Caco-2 (cell line): ENCODE data around the gene CDC42EP3. TPM values are rescaled to one million over a fixed set of nuclear protein-coding genes. Genes with fewer than 3 reads are reported as not detected.

Source experiments
- BruUV-seq: library from RNA; stranded (reverse); fragments of 400-500 nt; replicated peaks from 2 replicates; lab custom pipeline; 2021; lab: Mats Ljungman, UMichigan
- CTCF ChIA-PET: fragments of 300-600 bp; sonication (Branson Sonifier 250); formaldehyde crosslinking; loops from one replicate; lab custom pipeline; 2022; ENCODE audit warnings: antibody characterized with exemption; lab: Charles Lee
- POLR2A ChIA-PET: fragments of 300-600 bp; sonication (Branson Sonifier 250); formaldehyde crosslinking; loops from one replicate; lab custom pipeline; 2022; ENCODE audit warnings: antibody characterized with exemption; lab: Charles Lee
- DNase-seq, 2 experiments: peaks; one replicate each; pipeline versions ENCODE4 v3.0.0 to v3.0.0-alpha.2; 2020 to 2022
- H3K27me3 ChIP-seq: replicated peaks from 2 replicates; pipeline ENCODE4 v1.6.0; 2011; ENCODE audit warnings: low read length; ENCODE audit not compliant: control insufficient read depth, insufficient read depth
- H3K36me3 ChIP-seq: 2 replicates; pipeline ENCODE4 v1.5.1; 2011; ENCODE audit warnings: low read length; ENCODE audit not compliant: control insufficient read depth, insufficient read depth
- H3K4me1 ChIP-seq: fragments of 250-450 bp; sonication (Bioruptor Pico); 2 replicates; pipeline ENCODE4 v1.5.1; 2020; ENCODE audit warnings: mild to moderate bottlenecking
- H3K4me3 ChIP-seq: 2 replicates; pipeline ENCODE4 v1.5.1; 2011; ENCODE audit warnings: low read depth, mild to moderate bottlenecking, control low read depth, low read length
- H3K9me3 ChIP-seq: fragments of 250-450 bp; sonication (Bioruptor Pico); 2 replicates; pipeline ENCODE4 v1.5.1; 2020; ENCODE audit warnings: mild to moderate bottlenecking, moderate library complexity
- H3K27ac Mint-ChIP-seq: one replicate; pipeline ENCODE4 v1.8.0; 2022; ENCODE audit warnings: mixed read lengths; ENCODE audit not compliant: unreplicated experiment
- H3K27me3 Mint-ChIP-seq: one replicate; pipeline ENCODE4 v1.8.0; 2022; ENCODE audit warnings: mixed read lengths; ENCODE audit not compliant: insufficient read depth, unreplicated experiment
- H3K36me3 Mint-ChIP-seq: one replicate; pipeline ENCODE4 v1.8.0; 2022; ENCODE audit warnings: mild to moderate bottlenecking, mixed read lengths; ENCODE audit not compliant: insufficient read depth, unreplicated experiment
- H3K4me1 Mint-ChIP-seq: one replicate; pipeline ENCODE4 v1.8.0; 2022; ENCODE audit warnings: low read depth, mixed read lengths; ENCODE audit not compliant: unreplicated experiment
- H3K4me3 Mint-ChIP-seq: one replicate; pipeline ENCODE4 v1.8.0; 2022; ENCODE audit warnings: mild to moderate bottlenecking, moderate library complexity, mixed read lengths; ENCODE audit not compliant: unreplicated experiment
- H3K9me3 Mint-ChIP-seq: one replicate; pipeline ENCODE4 v1.8.0; 2022; ENCODE audit warnings: mixed read lengths; ENCODE audit not compliant: unreplicated experiment
- CTCF ChIP-seq, 2 experiments: fragments of 200-600 bp in 1 of 2; IDR thresholded peaks; 1 replicate in 1 of 2; 2 replicates in 1 of 2; pipeline versions ENCODE4 v1.5.1 to v1.8.0; 2011 to 2022; ENCODE audit warnings: antibody characterized with exemption in 1 of 2, control low read depth in 1 of 2, inconsistent platforms in 1 of 2, low read depth in 1 of 2, low read length in 1 of 2, mild to moderate bottlenecking in 1 of 2, moderate library complexity in 1 of 2; ENCODE audit not compliant: insufficient read depth in 1 of 2, severe bottlenecking in 1 of 2, unreplicated experiment in 1 of 2
- intact Hi-C: fragments of 100-400 bp; cut with micrococcal nuclease; formaldehyde crosslinking; loops from one replicate; pipeline ENCODE4 v1.10.0; 2022; ENCODE audit not compliant: unreplicated experiment
- total RNA-seq: library from RNA; stranded (reverse); gene quantifications from 2 replicates; pipeline ENCODE4 v1.2.3, GENCODE V29; 2022

Gene CDC42EP3
- total RNA-seq, 1 experiment from 2014 or later, result 95.8 TPM

- H3K27me3 ChIP-seq, result no peaks in the 10 kb centered on the region
- Mint-ChIP-seq H3K4me1 (peaks cover 67% of the 10 kb centered on the region), H3K27me3 (no peaks in the 10 kb centered on the region), H3K4me3 (no peak overlapping the region), H3K27ac (no peak overlapping the region), H3K36me3 (peaks cover 97% of the 10 kb centered on the region), H3K9me3 (no peaks in the 10 kb centered on the region)
- H3K4me1 ChIP-seq, result peaks cover 49% of the 10 kb centered on the region
- ChIA-PET CTCF (no interaction called here), POLR2A (no interaction called here)
- intact Hi-C loops, result no loop called here
- no peaks in the 10 kb centered on the region for H3K9me3 ChIP-seq
- BruUV-seq, result no TSS peak
- no peak for DNase-seq
- no peak overlapping the region for H3K4me3 ChIP-seq
- no peak for TF ChIP-seq CTCF (IDR thresholded peaks at IDR 0.05; ENCODE audit: insufficient read depth in 1 of 2, low read depth in 1 of 2, low read length in 1 of 2, severe bottlenecking in 1 of 2, unreplicated experiment in 1 of 2)
- no peaks in the 10 kb centered on the region; the same call in 1 of the 2 replicates for H3K36me3 ChIP-seq
Observed at GRCh38 chr2:37650548-37651093, 20.8 kb downstream of the CDC42EP3 start.

GRCh38 chr2:37649518-37649917, 21.9 kb downstream of the CDC42EP3 start:
- TF ChIP-seq CTCF (IDR thresholded peaks at IDR 0.05; ENCODE audit: insufficient read depth in 1 of 2, low read depth in 1 of 2, low read length in 1 of 2, severe bottlenecking in 1 of 2, unreplicated experiment in 1 of 2), result no peak
- Histone ChIP-seq H3K9me3 (no peaks in the 10 kb centered on the region), H3K4me3 (no peak overlapping the region), H3K27me3 (no peaks in the 10 kb centered on the region), H3K4me1 (peaks cover 38% of the 10 kb centered on the region), H3K36me3 (no peaks in the 10 kb centered on the region; the same call in none of the 2 replicates)
- Mint-ChIP-seq H3K36me3 (peaks cover 97% of the 10 kb centered on the region), H3K4me1 (peaks cover 63% of the 10 kb centered on the region), H3K4me3 (no peak overlapping the region), H3K27ac (no peak overlapping the region), H3K9me3 (no peaks in the 10 kb centered on the region), H3K27me3 (no peaks in the 10 kb centered on the region)
- ChIA-PET CTCF (no interaction called here), POLR2A (no interaction called here)
- no peak for DNase-seq
- no TSS peak for BruUV-seq
- intact Hi-C loops, result no loop called here

GRCh38 chr2:37648331-37649011, 23.0 kb downstream of the CDC42EP3 start:
- no peaks in the 10 kb centered on the region for H3K27me3 Mint-ChIP-seq
- ChIA-PET POLR2A (no interaction called here), CTCF (interaction anchor here (0.6 to 1.0 kb wide), 3 partner anchors 146 to 577 kb away, joined by 3 to 4 read pairs (median 4); no protein-coding TSS in a partner anchor)
- H3K27me3 ChIP-seq, result no peaks in the 10 kb centered on the region
- intact Hi-C loops, result no loop called here
- H3K4me3 Mint-ChIP-seq, result no peak overlapping the region
- H3K36me3 ChIP-seq, result no peaks in the 10 kb centered on the region; the same call in none of the 2 replicates
- no peak overlapping the region for H3K4me3 ChIP-seq
- peaks cover 27% of the 10 kb centered on the region for H3K4me1 ChIP-seq
- H3K27ac Mint-ChIP-seq, result no peak overlapping the region
- H3K36me3 Mint-ChIP-seq, result peaks cover 97% of the 10 kb centered on the region
- peak in 1 of 2 experiments; percentile 19 for TF ChIP-seq CTCF (IDR thresholded peaks at IDR 0.05; ENCODE audit: insufficient read depth in 1 of 2, low read depth in 1 of 2, low read length in 1 of 2, severe bottlenecking in 1 of 2, unreplicated experiment in 1 of 2)
- no peak for DNase-seq
- BruUV-seq, result no TSS peak
- peaks cover 60% of the 10 kb centered on the region for H3K4me1 Mint-ChIP-seq
- no peaks in the 10 kb centered on the region for H3K9me3 Mint-ChIP-seq
- H3K9me3 ChIP-seq, result no peaks in the 10 kb centered on the region
